WERI-Rb-1 (cell line): ENCODE measurements around the gene PTPN2.

Experiments
- DNase-seq: peaks from one replicate; pipeline ENCODE4 v3.0.0-alpha.2; 2020
- H3K27ac ChIP-seq: fragments of 250-450 bp; sonication (Bioruptor Pico); 2 replicates; pipeline ENCODE4 v1.5.1; 2020; ENCODE audit warnings: mild to moderate bottlenecking, moderate library complexity
- H3K27me3 ChIP-seq: fragments of 250-450 bp; sonication (Bioruptor Pico); 2 replicates; pipeline ENCODE4 v1.5.1; 2021; ENCODE audit warnings: mild to moderate bottlenecking, low read depth, moderate library complexity; ENCODE audit not compliant: insufficient read depth, severe bottlenecking
- H3K36me3 ChIP-seq: fragments of 250-450 bp; sonication (Bioruptor Pico); 2 replicates; pipeline ENCODE4 v1.5.1; 2020; ENCODE audit warnings: mild to moderate bottlenecking, moderate library complexity
- H3K4me3 ChIP-seq: 2 replicates; pipeline ENCODE4 v1.5.1; 2011; ENCODE audit warnings: low read depth, mild to moderate bottlenecking, control low read depth, low read length
- H3K9me3 ChIP-seq: fragments of 250-450 bp; sonication (Bioruptor Pico); 2 replicates; pipeline ENCODE4 v1.5.1; 2021; ENCODE audit warnings: mild to moderate bottlenecking, moderate library complexity; ENCODE audit not compliant: severe bottlenecking
- TF ChIP-seq, protein P1 (sequence below): IDR thresholded peaks from 2 replicates; pipeline ENCODE4 v1.5.1; 2011; ENCODE audit warnings: low read depth, mild to moderate bottlenecking, control low read depth, inconsistent platforms, low read length

The PTPN2 gene

DNA sequence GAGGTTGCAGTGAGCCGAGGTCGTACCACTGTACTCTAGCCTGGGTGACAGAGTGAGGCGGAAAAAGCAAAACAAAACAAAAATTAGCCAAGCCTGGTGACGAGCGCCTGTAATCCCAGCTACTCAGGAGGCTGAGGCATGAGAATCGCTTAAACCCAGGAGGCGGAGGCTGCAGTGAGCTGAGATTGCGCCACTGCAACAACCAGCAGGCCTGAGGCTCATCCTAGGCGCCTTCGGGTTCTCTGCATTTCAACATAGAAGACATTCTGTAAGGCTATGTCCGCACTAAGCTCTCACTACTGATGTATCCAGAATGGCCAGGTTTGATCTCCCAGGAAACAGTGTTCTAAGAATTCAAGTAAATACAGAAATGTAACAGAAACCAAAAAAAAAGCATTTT lies 23.5 kb downstream of the PTPN2 start:
- Histone ChIP-seq H3K9me3 (no peaks in the 10 kb centered on the region), H3K36me3 (peaks cover 6% of the 10 kb centered on the region), H3K27me3 (no peaks in the 10 kb centered on the region), H3K4me3 (no peak overlapping the region), H3K27ac (no peak overlapping the region)
- no peak for DNase-seq
- TF ChIP-seq, protein P1, sequence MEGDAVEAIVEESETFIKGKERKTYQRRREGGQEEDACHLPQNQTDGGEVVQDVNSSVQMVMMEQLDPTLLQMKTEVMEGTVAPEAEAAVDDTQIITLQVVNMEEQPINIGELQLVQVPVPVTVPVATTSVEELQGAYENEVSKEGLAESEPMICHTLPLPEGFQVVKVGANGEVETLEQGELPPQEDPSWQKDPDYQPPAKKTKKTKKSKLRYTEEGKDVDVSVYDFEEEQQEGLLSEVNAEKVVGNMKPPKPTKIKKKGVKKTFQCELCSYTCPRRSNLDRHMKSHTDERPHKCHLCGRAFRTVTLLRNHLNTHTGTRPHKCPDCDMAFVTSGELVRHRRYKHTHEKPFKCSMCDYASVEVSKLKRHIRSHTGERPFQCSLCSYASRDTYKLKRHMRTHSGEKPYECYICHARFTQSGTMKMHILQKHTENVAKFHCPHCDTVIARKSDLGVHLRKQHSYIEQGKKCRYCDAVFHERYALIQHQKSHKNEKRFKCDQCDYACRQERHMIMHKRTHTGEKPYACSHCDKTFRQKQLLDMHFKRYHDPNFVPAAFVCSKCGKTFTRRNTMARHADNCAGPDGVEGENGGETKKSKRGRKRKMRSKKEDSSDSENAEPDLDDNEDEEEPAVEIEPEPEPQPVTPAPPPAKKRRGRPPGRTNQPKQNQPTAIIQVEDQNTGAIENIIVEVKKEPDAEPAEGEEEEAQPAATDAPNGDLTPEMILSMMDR: no peak

DNA sequence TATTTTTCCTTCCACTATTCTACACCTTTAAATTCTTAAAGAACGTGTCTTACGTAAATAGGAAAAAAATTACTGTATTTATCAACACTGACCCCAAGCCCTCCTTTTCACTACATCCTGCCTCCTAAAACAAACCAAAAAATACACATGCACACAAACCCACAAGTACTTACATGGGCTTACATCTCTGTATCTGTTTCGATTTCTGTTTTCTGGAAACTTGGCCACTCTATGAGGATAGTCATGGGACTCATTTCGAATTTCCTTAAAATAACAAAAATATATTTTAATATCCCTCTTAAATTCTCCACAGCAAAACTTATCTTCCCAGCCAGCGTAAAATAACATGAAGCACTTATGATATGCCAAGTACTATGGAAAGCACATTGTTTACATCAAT lies 25.0 kb downstream of the PTPN2 start:
- Histone ChIP-seq H3K27ac (no peak overlapping the region), H3K27me3 (no peaks in the 10 kb centered on the region), H3K4me3 (no peak overlapping the region), H3K9me3 (no peaks in the 10 kb centered on the region), H3K36me3 (peaks cover 10% of the 10 kb centered on the region)
- TF ChIP-seq, protein P1: no peak
- DNase-seq: no peak

DNA sequence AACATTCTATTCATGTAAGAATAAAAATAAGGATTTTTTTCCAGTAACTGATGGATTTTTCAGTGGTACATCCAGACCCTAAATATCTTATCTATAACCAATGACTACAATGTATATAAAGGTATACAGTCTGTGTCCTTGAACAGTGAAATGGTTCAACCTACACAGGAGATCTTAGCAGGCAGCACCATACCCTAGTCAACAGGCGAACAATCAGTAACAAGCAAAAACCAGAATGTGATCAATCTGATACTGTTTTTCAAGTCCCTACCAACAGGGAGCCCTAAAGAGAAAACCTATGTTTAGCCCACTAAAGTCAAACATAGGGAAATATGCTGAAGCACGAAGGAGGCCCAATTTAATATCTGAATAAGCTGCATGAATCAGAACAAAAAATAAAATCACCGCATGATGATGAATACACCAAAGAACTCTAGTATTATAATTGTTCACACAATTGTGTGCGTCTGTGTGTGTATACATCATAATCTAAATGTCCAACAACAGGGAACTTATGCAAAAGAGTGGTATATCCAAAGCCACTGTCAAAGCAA lies 26.0 kb downstream of the PTPN2 start:
- DNase-seq: no peak
- no peak overlapping the region for H3K27ac ChIP-seq
- peaks cover 10% of the 10 kb centered on the region for H3K36me3 ChIP-seq
- no peaks in the 10 kb centered on the region for H3K9me3 ChIP-seq
- no peaks in the 10 kb centered on the region for H3K27me3 ChIP-seq
- TF ChIP-seq, protein P1: no peak
- no peak overlapping the region for H3K4me3 ChIP-seq

DNA sequence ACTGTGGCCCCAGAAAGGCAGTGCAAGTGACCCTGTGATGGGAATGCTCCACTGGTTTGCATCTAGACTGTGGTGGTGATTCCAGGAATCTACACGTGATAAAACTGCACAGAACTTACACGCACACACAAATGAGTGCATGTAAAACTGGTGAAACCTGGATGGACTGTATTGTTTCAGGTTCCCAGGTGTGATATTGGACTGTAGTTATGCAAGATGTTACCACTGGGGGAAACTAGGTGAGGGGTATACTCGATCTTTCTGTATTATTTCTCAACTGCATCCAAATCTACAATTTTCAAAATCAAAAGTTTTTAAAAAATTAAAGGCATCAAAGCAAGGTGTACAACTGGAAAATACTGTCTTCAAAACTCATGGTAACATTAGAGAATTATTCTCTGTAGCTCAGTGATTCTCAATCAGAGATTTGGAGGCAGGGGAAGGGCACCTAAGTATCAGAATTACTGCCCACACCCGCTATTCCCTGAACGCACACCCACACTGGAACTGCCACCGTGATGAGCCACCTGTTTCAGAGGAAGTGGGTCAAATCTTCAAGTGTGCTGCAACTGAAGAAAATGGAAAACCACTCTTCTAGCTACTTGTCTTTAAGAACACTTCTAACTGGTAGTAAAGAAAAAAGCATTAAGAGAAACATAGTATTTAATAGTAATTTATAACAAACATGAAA lies 26.7 kb downstream of the PTPN2 start:
- no peak overlapping the region for H3K4me3 ChIP-seq
- H3K27me3 ChIP-seq: no peaks in the 10 kb centered on the region
- H3K27ac ChIP-seq: no peak overlapping the region
- DNase-seq: no peak
- no peaks in the 10 kb centered on the region for H3K9me3 ChIP-seq
- TF ChIP-seq, protein P1: no peak
- H3K36me3 ChIP-seq: peaks cover 10% of the 10 kb centered on the region

DNA sequence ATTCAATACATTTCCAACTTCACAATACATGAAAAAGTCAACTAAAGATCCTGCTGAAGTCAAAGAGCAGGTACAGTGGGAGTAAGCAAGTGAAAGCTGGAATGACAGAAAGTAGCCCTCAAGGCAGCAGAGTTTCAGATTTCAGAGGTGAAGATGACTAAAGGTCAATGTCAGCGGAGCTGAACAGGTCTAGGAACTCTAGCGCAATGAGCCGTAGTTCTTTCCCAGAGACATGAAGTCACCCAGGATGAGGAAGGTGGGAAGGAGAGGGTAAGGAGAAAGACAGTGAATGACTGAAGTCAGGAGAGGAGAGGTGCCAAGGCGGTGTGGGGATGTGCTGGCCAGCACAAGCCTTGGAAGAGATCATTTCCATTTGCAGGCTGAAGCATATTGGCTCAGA lies 28.1 kb downstream of the PTPN2 start:
- H3K27ac ChIP-seq: no peak overlapping the region
- no peak overlapping the region for H3K4me3 ChIP-seq
- TF ChIP-seq, protein P1: no peak
- no peak for DNase-seq
- no peaks in the 10 kb centered on the region for H3K9me3 ChIP-seq
- no peaks in the 10 kb centered on the region for H3K27me3 ChIP-seq
- H3K36me3 ChIP-seq: peaks cover 10% of the 10 kb centered on the region
